Panc1 (cell line): ENCODE measurements around the gene APBB2. TPM values are rescaled to one million over a fixed set of nuclear protein-coding genes. Genes with fewer than 3 reads are reported as not detected.

ENCODE experiments used
- ATAC-seq: fragments of 200-7000 bp; cut with Tn5 transposase; 2 replicates; pipeline ENCODE4 v1.9.1; 2020; ENCODE audit warnings: mild to moderate bottlenecking, moderate library complexity
- BruUV-seq: library from RNA; stranded (reverse); fragments of 400-500 nt; replicated peaks from 2 replicates; lab custom pipeline; 2021; lab: Mats Ljungman, UMichigan
- CTCF ChIA-PET: fragments of 300-600 bp; sonication (Branson Sonifier 250); formaldehyde crosslinking; loops from one replicate; lab custom pipeline; 2022; ENCODE audit warnings: antibody characterized with exemption; lab: Charles Lee
- POLR2A ChIA-PET: fragments of 300-600 bp; sonication (Branson Sonifier 250); formaldehyde crosslinking; loops from one replicate; lab custom pipeline; 2022; ENCODE audit warnings: antibody characterized with exemption; lab: Charles Lee
- DNase-seq: peaks from one replicate; pipeline ENCODE4 v3.0.0-alpha.2; 2010; ENCODE audit warnings: low read depth, low spot score
- H3K27ac ChIP-seq: 2 replicates; pipeline ENCODE4 v1.5.1; 2011; ENCODE audit warnings: mild to moderate bottlenecking, low read length, inconsistent platforms
- H3K27me3 ChIP-seq: fragments of 200-500 bp; sonication (Bioruptor generic); 2 replicates; pipeline ENCODE4 v1.6.0; 2014; ENCODE audit warnings: low read length, inconsistent platforms; ENCODE audit not compliant: control insufficient read depth, insufficient read depth
- H3K36me3 ChIP-seq: fragments of 200-500 bp; sonication (Bioruptor generic); 2 replicates; pipeline ENCODE4 v1.5.1; 2014; ENCODE audit warnings: inconsistent platforms, mild to moderate bottlenecking, low read length, moderate library complexity; ENCODE audit not compliant: control insufficient read depth, insufficient read depth
- H3K4me1 ChIP-seq: 2 replicates; pipeline ENCODE4 v1.5.1; 2011; ENCODE audit warnings: inconsistent platforms, mild to moderate bottlenecking, low read length, moderate library complexity; ENCODE audit not compliant: control insufficient read depth, insufficient read depth
- H3K4me3 ChIP-seq, 2 experiments: 2 replicates each; pipeline ENCODE4 v1.5.1; 2011 to 2012; ENCODE audit warnings: low read depth in 2 of 2, low read length in 2 of 2, mild to moderate bottlenecking in 2 of 2, inconsistent platforms in 1 of 2, moderate library complexity in 1 of 2
- H3K9me3 ChIP-seq: fragments of 200-500 bp; sonication (Bioruptor generic); 2 replicates; pipeline ENCODE4 v1.5.1; 2014; ENCODE audit warnings: low read depth, mild to moderate bottlenecking, inconsistent platforms, low read length, moderate library complexity; ENCODE audit not compliant: control insufficient read depth, insufficient read depth
- CTCF ChIP-seq: fragments of 450-650 bp; IDR thresholded peaks from 2 replicates; pipeline ENCODE4 v1.5.1; 2017; ENCODE audit warnings: mild to moderate bottlenecking
- POLR2AphosphoS5 ChIP-seq: IDR thresholded peaks from 2 replicates; pipeline ENCODE4 v1.6.1; 2012; ENCODE audit warnings: mild to moderate bottlenecking, low read depth, low read length, moderate library complexity
- SIN3A ChIP-seq: IDR thresholded peaks from 2 replicates; pipeline ENCODE4 v1.6.1; 2012; ENCODE audit warnings: low read depth, mild to moderate bottlenecking, low read length, moderate library complexity, borderline replicate concordance; ENCODE audit not compliant: insufficient read depth
- TCF7L2 ChIP-seq: IDR thresholded peaks from 2 replicates; pipeline ENCODE4 v1.6.1; 2011; ENCODE audit warnings: mild to moderate bottlenecking, low read depth, low read length, inconsistent platforms
- in situ Hi-C: cut with HindIII; loops from 2 replicates; pipeline ENCODE4 v1.10.0; 2016; ENCODE audit warnings: low sequenced_read_pairs, low pct_unique_long_range_greater_than_20kb
- intact Hi-C: fragments of 100-400 bp; cut with micrococcal nuclease; formaldehyde crosslinking; loops from one replicate; pipeline ENCODE4 v1.10.0; 2022; ENCODE audit not compliant: unreplicated experiment
- total RNA-seq: library from RNA; stranded (reverse); gene quantifications from one replicate; pipeline ENCODE4 v1.2.1, GENCODE V29; 2021; ENCODE audit not compliant: unreplicated experiment
- TF ChIP-seq, protein P1 (sequence below), 2 experiments: IDR thresholded peaks; 2 replicates each; pipeline ENCODE4 v1.6.1; 2011 to 2012; ENCODE audit warnings: low read depth in 2 of 2, control low read depth in 1 of 2, low read length in 1 of 2, mild to moderate bottlenecking in 1 of 2, moderate library complexity in 1 of 2; ENCODE audit not compliant: insufficient read depth in 1 of 2

APBB2 gene
- total RNA-seq, 1 experiment from 2014 or later: 27.1 TPM

DNA sequence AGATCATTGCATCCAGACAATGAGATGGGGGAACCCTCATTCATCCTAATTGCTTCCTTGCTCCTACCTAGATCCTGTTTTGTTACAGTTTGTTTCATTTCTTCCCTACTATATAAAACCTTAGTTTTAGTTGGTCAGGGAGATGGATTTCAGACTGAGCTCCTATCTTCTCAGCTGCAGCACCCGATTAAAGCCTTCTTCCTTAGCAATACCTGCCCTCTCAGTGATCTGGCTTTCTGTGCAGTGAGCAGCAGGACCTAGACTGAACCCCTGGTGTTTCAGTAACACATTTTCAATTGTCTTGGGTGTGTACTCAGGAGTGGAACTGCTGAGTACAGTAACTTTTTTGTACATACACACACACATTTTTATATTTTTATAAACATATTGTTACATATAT is 187.4 kb downstream of the APBB2 start:
- no peaks in the 10 kb centered on the region for H3K36me3 ChIP-seq

DNA sequence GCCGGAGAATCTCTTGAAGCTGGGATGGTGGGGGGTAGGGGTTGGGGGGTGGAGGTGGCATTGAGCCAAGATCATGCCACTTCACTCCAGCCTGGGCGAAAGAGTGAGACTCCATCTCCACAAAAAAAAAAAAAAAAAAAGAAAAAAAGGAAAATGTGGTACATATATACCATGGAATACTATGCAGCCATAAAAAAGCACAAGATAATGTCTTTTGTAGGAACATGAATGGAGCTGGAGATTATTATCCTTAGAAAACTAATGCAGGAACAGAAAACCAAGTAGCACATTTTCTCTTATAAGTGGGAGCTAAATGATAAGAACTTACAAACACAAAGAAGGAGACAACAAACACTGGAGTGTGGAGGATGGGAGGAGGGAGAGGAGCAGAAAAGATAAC is 188.5 kb downstream of the APBB2 start:
- no TSS peak for BruUV-seq
- no peak for DNase-seq
- peaks cover 5% of the 10 kb centered on the region; the same call in 1 of the 2 replicates for H3K9me3 ChIP-seq
- no peaks in the 10 kb centered on the region for H3K4me1 ChIP-seq
- H3K36me3 ChIP-seq: no peaks in the 10 kb centered on the region
- CTCF ChIA-PET: no interaction called here
- in situ Hi-C loops: no loop called here
- no peak overlapping the region for H3K27ac ChIP-seq
- intact Hi-C loops: no loop called here
- ATAC-seq: no peak
- POLR2A ChIA-PET: no interaction called here
- no peak overlapping the region for H3K4me3 ChIP-seq
- TF ChIP-seq CTCF: no peak
- TF ChIP-seq SIN3A: no peak
- TF ChIP-seq TCF7L2: no peak
- TF ChIP-seq, protein P1, sequence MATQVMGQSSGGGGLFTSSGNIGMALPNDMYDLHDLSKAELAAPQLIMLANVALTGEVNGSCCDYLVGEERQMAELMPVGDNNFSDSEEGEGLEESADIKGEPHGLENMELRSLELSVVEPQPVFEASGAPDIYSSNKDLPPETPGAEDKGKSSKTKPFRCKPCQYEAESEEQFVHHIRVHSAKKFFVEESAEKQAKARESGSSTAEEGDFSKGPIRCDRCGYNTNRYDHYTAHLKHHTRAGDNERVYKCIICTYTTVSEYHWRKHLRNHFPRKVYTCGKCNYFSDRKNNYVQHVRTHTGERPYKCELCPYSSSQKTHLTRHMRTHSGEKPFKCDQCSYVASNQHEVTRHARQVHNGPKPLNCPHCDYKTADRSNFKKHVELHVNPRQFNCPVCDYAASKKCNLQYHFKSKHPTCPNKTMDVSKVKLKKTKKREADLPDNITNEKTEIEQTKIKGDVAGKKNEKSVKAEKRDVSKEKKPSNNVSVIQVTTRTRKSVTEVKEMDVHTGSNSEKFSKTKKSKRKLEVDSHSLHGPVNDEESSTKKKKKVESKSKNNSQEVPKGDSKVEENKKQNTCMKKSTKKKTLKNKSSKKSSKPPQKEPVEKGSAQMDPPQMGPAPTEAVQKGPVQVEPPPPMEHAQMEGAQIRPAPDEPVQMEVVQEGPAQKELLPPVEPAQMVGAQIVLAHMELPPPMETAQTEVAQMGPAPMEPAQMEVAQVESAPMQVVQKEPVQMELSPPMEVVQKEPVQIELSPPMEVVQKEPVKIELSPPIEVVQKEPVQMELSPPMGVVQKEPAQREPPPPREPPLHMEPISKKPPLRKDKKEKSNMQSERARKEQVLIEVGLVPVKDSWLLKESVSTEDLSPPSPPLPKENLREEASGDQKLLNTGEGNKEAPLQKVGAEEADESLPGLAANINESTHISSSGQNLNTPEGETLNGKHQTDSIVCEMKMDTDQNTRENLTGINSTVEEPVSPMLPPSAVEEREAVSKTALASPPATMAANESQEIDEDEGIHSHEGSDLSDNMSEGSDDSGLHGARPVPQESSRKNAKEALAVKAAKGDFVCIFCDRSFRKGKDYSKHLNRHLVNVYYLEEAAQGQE (IDR thresholded peaks at IDR 0.05; ENCODE audit: insufficient read depth in 1 of 2, low read depth in 2 of 2, low read length in 1 of 2): no peak
- no peak for TF ChIP-seq POLR2AphosphoS5
- no peaks in the 10 kb centered on the region for H3K27me3 ChIP-seq

More for the DNA sequence above, 187.4 kb downstream of the APBB2 start:
- no peaks in the 10 kb centered on the region for H3K27me3 ChIP-seq
- no peaks in the 10 kb centered on the region for H3K4me1 ChIP-seq
- ATAC-seq (no peak), DNase-seq (no peak)
- no TSS peak for BruUV-seq
- peaks cover 5% of the 10 kb centered on the region; the same call in 1 of the 2 replicates for H3K9me3 ChIP-seq
- in situ Hi-C loops: no loop called here
- POLR2A ChIA-PET: no interaction called here
- TF ChIP-seq SIN3A (no peak), CTCF (no peak), TCF7L2 (no peak), POLR2AphosphoS5 (no peak)
- TF ChIP-seq, protein P1 (IDR thresholded peaks at IDR 0.05; ENCODE audit: insufficient read depth in 1 of 2, low read depth in 2 of 2, low read length in 1 of 2): no peak
- intact Hi-C loops: no loop called here
- H3K4me3 ChIP-seq: no peak overlapping the region
- CTCF ChIA-PET: interaction anchor here (0.6 kb wide), 1 partner anchor 130 kb away, joined by 3 read pairs; no protein-coding TSS in a partner anchor
- no peak overlapping the region for H3K27ac ChIP-seq
